ENCODE results near the gene CPHXL. TPM values are rescaled to one million over a fixed set of nuclear protein-coding genes. Genes with fewer than 3 reads are reported as not detected.
A peak's percentile ranks its signal among the peaks of the same experiment; 100 is the strongest.

Gene CPHXL
- total and polyA plus RNA-seq, 9 of the 15 experiments (the other 6 are each of a cell fraction or from before 2014, with no cell fraction given) = not detected

DNA sequence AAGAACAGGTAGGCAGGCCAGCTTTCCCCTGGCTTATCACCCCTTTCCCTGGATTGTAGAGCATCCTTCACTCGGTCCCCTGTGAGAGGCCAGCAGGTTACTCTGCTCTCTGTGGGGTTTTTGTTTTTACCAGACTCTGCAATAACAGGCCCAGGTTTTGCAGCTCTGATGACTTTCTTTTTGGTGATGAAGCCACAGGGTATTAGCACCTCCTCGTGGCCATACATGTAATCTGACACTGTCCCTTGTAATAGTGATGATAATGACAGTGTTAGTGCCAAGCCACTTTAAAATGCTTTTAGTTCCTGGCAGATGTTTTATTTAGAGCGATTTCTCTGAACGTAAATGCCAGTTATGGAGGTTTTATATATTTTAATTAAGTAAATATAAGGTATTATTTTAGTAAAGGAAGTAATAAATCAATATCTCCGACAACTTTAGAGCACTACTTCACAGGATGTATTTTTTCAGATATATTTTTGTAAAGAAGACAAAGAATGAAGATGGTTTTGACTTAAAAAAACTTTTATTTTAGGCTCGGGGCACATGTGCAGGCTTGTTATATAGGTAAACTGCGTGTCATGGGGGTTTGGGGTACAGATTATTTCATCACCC is 38.0 kb upstream of the CPHXL start (continued):
- TF ChIP-seq, protein P1, sequence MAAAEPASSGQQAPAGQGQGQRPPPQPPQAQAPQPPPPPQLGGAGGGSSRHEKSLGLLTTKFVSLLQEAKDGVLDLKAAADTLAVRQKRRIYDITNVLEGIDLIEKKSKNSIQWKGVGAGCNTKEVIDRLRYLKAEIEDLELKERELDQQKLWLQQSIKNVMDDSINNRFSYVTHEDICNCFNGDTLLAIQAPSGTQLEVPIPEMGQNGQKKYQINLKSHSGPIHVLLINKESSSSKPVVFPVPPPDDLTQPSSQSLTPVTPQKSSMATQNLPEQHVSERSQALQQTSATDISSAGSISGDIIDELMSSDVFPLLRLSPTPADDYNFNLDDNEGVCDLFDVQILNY (CRISPR knock-in tag; IDR thresholded peaks at IDR 0.05) = no peak
- TF ChIP-seq ZKSCAN3 (CRISPR knock-in tag; IDR thresholded peaks at IDR 0.05) = no peak
- TF ChIP-seq, protein P2, sequence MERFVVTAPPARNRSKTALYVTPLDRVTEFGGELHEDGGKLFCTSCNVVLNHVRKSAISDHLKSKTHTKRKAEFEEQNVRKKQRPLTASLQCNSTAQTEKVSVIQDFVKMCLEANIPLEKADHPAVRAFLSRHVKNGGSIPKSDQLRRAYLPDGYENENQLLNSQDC (CRISPR knock-in tag; IDR thresholded peaks at IDR 0.05) = no peak
- TF ChIP-seq NELFE (IDR thresholded peaks at IDR 0.05; ENCODE audit: insufficient read depth, insufficient read length) = no peak
- TF ChIP-seq GATAD2B (IDR thresholded peaks at IDR 0.05; ENCODE audit: borderline replicate concordance) = no peak
- TF ChIP-seq BRCA1 (IDR thresholded peaks at IDR 0.05) = no peak
- no peak for TF ChIP-seq BRCA1 (CRISPR knock-in tag; IDR thresholded peaks at IDR 0.05)
- no peak for TF ChIP-seq HDAC6 (IDR thresholded peaks at IDR 0.05; ENCODE audit: low read depth, low read length)
- no peak for TF ChIP-seq FOXP1 (CRISPR knock-in tag; IDR thresholded peaks at IDR 0.05)
- TF ChIP-seq, protein P3, sequence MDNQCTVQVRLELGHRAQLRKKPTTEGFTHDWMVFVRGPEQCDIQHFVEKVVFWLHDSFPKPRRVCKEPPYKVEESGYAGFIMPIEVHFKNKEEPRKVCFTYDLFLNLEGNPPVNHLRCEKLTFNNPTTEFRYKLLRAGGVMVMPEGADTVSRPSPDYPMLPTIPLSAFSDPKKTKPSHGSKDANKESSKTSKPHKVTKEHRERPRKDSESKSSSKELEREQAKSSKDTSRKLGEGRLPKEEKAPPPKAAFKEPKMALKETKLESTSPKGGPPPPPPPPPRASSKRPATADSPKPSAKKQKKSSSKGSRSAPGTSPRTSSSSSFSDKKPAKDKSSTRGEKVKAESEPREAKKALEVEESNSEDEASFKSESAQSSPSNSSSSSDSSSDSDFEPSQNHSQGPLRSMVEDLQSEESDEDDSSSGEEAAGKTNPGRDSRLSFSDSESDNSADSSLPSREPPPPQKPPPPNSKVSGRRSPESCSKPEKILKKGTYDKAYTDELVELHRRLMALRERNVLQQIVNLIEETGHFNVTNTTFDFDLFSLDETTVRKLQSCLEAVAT (IDR thresholded peaks at IDR 0.05) = no peak
- TF ChIP-seq, protein P4, sequence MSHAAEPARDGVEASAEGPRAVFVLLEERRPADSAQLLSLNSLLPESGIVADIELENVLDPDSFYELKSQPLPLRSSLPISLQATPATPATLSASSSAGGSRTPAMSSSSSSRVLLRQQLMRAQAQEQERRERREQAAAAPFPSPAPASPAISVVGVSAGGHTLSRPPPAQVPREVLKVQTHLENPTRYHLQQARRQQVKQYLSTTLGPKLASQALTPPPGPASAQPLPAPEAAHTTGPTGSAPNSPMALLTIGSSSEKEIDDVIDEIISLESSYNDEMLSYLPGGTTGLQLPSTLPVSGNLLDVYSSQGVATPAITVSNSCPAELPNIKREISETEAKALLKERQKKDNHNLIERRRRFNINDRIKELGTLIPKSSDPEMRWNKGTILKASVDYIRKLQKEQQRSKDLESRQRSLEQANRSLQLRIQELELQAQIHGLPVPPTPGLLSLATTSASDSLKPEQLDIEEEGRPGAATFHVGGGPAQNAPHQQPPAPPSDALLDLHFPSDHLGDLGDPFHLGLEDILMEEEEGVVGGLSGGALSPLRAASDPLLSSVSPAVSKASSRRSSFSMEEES (CRISPR knock-in tag; IDR thresholded peaks at IDR 0.05) = no peak
- TF ChIP-seq, protein P5, sequence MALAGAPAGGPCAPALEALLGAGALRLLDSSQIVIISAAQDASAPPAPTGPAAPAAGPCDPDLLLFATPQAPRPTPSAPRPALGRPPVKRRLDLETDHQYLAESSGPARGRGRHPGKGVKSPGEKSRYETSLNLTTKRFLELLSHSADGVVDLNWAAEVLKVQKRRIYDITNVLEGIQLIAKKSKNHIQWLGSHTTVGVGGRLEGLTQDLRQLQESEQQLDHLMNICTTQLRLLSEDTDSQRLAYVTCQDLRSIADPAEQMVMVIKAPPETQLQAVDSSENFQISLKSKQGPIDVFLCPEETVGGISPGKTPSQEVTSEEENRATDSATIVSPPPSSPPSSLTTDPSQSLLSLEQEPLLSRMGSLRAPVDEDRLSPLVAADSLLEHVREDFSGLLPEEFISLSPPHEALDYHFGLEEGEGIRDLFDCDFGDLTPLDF (CRISPR knock-in tag; IDR thresholded peaks at IDR 0.05) = no peak
- 0 out of 2 replicates have a peak, but pooled peaks have one; percentile 33 for TF ChIP-seq NFE2 (IDR thresholded peaks at IDR 0.05; ENCODE audit: low read depth)
- TF ChIP-seq MTA2 (IDR thresholded peaks at IDR 0.05; ENCODE audit: low read depth) = no peak
- TF ChIP-seq TFAM (CRISPR knock-in tag; conservative IDR thresholded peaks at IDR 0.05) = no peak
- TF ChIP-seq, protein P6, sequence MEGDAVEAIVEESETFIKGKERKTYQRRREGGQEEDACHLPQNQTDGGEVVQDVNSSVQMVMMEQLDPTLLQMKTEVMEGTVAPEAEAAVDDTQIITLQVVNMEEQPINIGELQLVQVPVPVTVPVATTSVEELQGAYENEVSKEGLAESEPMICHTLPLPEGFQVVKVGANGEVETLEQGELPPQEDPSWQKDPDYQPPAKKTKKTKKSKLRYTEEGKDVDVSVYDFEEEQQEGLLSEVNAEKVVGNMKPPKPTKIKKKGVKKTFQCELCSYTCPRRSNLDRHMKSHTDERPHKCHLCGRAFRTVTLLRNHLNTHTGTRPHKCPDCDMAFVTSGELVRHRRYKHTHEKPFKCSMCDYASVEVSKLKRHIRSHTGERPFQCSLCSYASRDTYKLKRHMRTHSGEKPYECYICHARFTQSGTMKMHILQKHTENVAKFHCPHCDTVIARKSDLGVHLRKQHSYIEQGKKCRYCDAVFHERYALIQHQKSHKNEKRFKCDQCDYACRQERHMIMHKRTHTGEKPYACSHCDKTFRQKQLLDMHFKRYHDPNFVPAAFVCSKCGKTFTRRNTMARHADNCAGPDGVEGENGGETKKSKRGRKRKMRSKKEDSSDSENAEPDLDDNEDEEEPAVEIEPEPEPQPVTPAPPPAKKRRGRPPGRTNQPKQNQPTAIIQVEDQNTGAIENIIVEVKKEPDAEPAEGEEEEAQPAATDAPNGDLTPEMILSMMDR (IDR thresholded peaks at IDR 0.05 in 2 of 3, conservative IDR thresholded peaks at IDR 0.05 in 1 of 3; ENCODE audit: insufficient read depth in 2 of 3, low read depth in 1 of 3, low read length in 3 of 3) = peak; percentile 77 to 93 (median 82)
- no peak for TF ChIP-seq MTA1 (IDR thresholded peaks at IDR 0.05; ENCODE audit: borderline replicate concordance)
- TF ChIP-seq ZNF282 (CRISPR knock-in tag; IDR thresholded peaks at IDR 0.05) = no peak

All from K562 (cell line).